IPS DF 4.7 (cell line): Measurements from ENCODE around the gene ZNF362.

Experiments used
- DNase-seq: peaks from one replicate; pipeline ENCODE4 v3.0.0-alpha.2; 2013; ENCODE audit warnings: low spot score; ENCODE audit errors: extremely low read depth

ZNF362 gene

DNA sequence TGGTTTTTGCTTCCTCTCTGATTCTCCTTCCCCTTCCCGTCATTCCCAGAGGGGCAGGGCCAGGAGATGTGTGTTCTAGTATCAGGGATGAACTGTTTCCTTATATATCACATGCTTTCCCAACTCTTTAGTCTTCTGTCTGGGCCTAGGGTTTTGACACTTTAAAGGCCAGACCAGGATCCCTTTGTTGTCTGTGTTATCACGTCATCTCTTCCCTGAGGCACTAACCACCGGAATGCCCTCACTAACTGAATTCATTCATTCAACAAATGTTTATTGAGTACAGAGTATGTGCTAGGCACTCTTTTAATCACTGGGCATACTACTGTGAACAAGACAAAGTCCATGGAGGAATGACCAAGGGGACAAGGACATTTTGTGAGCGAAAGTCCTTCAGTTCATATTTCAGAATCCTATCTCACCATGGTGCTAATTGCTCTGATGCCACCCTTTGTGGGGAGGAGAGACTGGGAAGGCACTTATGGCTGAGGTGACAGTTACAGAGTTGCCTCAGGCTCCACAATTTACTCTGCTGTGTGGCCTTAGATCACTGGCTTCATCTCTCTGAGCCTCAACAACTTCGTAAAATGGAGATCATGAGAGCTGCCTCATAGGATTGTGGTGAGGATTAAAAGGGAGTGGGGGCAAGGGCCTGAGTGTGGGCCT is 12.0 kb upstream of the ZNF362 start:
- DNase-seq, result no peak

DNA sequence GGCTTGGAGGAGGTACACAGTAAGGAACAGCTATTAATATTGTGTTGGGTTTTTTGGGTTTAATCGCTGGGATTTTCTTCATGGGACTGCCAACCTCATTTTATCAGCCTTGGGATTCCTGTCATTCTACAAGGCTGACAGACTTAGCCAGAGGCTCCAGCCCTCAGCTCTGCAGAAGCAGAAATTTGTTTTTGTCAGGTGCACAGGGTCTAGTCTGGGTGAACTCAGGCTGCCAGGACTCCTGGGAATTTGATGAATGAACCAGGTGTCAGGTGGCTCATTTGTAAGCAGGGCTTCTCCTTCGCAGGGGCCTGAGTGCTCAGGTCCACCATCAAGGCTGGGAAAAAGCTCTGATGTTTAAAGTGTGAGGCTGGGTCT is 11.5 kb upstream of the ZNF362 start:
- no peak for DNase-seq

DNA sequence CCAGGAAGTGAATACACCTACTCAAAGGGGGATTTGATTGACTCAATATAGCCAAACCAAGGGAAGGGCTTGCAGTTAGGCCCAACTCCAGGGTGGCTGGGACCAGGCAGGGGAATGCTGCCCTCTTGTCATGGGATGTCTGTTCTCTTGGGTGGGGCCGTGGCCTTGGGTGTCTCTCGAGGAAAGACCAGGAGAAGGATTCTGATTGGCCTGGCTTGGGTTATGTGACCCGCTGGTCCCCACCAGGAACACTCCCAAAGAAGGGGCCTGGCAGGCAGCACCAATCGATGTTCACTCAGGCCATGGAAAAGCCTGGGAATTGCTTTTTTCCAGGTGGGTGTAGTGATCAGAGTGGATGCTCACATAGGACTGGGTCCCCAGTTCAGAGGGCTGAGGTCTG is 10.1 kb upstream of the ZNF362 start:
- DNase-seq, result no peak

GRCh38 chr1:33247545-33247944 is 8.7 kb upstream of the ZNF362 start:
- no peak for DNase-seq

GRCh38 chr1:33248244-33248643 is 8.0 kb upstream of the ZNF362 start:
- DNase-seq, result no peak

DNA sequence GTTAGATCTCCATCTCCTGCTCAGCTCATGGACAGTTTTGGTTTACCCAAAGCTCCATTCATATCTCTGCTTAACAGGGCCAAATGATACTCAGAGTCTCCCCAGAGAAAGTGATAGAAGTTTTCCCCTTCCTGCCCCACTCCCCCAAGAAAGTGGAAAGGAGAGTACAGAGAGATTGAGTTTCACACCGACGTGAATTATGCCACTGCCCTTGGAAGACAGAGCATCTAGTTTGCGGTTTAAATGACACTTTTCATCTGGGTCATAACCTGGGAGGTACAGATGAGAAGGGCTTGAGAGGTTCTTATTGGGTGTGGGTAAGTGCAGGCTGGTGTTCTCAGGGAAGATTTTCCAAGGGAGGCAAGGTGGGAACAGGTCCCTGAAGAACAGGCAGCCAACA is 6.9 kb upstream of the ZNF362 start:
- DNase-seq, result no peak

DNA sequence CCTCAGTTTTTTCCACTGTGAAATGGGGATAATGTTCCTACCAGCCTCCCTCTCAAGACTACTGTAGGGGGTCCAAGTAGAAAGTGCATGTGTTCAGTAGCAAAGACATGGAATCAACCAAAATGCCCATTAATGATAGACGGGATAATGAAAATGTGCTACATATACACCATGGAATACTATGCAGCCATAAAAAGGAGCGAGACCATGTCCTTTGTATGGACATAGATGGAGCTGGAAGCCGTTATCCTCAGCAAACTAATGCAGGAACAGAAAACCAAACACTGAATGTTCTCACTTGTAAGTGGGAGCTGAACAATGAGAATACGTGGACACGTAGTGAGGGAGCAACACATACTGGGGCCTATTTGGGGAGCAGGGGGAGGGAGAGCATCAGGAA is 6.1 kb upstream of the ZNF362 start:
- DNase-seq, result no peak

DNA sequence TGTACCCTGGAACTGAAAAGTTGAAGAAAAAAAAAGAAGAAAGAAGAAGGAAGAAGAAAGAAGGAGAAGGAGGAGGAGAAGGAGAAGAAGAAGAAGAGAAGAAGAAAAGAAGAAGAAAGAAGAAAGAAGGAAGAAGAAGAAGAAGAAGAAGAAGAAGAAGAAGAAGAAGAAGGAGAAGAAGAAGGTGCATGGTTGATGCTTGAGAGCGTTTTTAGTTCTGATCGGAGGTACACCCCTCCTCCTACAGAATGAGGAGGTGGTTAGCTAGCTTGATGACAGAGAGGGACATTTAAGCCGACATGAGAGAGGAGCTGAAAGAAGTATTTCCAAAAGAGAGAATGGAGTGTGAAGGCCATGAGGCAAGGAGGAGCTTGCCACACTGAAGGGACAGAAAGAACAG is 5.6 kb upstream of the ZNF362 start:
- no peak for DNase-seq

DNA sequence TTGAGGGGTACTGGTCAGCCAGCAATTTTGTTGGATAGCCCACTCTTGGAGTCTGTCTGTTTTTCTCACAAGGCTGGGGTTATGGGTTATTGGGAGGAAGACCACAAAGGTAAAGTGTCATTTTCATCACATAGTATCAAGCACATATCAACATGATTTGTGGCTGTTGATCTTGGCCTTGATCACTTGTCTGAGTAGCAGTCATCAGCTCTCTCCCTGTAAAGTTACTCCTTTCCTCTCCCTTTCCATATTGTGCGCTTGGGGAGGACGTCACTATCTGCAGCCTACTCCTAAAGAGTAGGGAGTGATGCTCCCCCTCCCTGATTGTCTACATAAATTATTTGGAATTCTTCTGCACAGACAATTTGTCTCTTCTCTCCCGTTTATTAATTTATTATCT is 1.8 kb upstream of the ZNF362 start:
- no peak for DNase-seq

- DNase-seq, result peak; percentile 71
Measured at GRCh38 chr1:33255347-33256220, 708 bp upstream of the ZNF362 start.

DNA sequence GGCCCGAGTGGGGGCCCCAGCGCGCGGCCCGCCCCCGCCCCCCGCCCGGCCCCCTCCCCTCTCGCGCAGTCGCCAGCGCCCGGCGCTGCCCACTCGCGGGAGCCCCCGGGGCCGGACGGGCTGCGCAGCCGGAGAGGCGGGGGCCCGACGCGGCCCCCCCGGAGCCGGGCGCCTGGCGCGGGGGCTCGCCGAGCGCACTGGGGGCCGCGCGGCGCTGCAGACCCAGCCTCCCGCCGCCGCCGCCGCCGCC is 146 bp upstream of the ZNF362 start:
- no peak for DNase-seq

GRCh38 chr1:33257207-33257771 is 997 bp downstream of the ZNF362 start:
- DNase-seq, result no peak

- no peak for DNase-seq
Measured at GRCh38 chr1:33257772-33258712, 1.8 kb downstream of the ZNF362 start.

- DNase-seq, result no peak
Measured at GRCh38 chr1:33258788-33259274, 2.5 kb downstream of the ZNF362 start.

DNA sequence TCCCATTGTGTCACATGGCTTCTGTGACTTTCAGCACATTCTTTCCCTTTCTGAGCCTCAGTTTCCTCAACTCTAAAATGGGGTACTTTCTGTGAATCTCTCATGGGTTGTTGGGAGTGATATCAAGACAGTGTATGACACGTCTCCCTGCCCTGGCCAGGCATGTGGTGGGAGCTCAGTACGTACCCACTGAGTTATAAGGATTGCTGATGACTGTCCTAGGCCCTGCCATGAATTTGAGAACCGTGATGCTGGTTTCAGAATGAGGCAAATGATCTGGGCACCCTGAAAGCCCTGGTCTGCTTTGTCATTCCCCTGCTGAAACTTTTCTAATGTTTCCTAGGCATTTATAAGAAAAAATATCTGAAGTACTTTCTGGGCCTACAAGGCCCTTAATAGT is 3.6 kb downstream of the ZNF362 start:
- no peak for DNase-seq

- no peak for DNase-seq
Measured at GRCh38 chr1:33260439-33260838, 4.1 kb downstream of the ZNF362 start.

- DNase-seq, result no peak
Measured at GRCh38 chr1:33261344-33261743, 5.1 kb downstream of the ZNF362 start.

- no peak for DNase-seq
Measured at GRCh38 chr1:33263890-33264504, 7.7 kb downstream of the ZNF362 start.

- DNase-seq, result no peak
Measured at GRCh38 chr1:33265780-33266605, 9.7 kb downstream of the ZNF362 start.

- DNase-seq, result no peak
Measured at GRCh38 chr1:33266766-33267165, 10.5 kb downstream of the ZNF362 start.
